IPS-15b (cell line): ENCODE measurements around the gene USP17L25.
"Not testable (repeated sequence)": the region's sequence is repeated elsewhere in the genome, so short reads cannot be mapped to it uniquely, and the experiment has no call there.

ENCODE experiments used
- H3K27me3 ChIP-seq: one replicate; pipeline ENCODE4 v1.6.1; 2013; ENCODE audit warnings: low read length; ENCODE audit not compliant: control insufficient read depth, insufficient read depth
- H3K36me3 ChIP-seq: one replicate; pipeline ENCODE4 v1.6.1; 2013; ENCODE audit warnings: low read length; ENCODE audit not compliant: control insufficient read depth, insufficient read depth
- H3K4me1 ChIP-seq: one replicate; pipeline ENCODE4 v1.6.1; 2013; ENCODE audit warnings: mild to moderate bottlenecking, low read length; ENCODE audit not compliant: control insufficient read depth, insufficient read depth
- H3K4me3 ChIP-seq: one replicate; pipeline ENCODE4 v1.5.1; 2013; ENCODE audit warnings: low read depth, low read length
- H3K9ac ChIP-seq: one replicate; pipeline ENCODE4 v1.6.1; 2013; ENCODE audit warnings: low read depth, mild to moderate bottlenecking, low read length
- H3K9me3 ChIP-seq: one replicate; pipeline ENCODE4 v1.6.1; 2013; ENCODE audit warnings: mild to moderate bottlenecking, low read length; ENCODE audit not compliant: control insufficient read depth, insufficient read depth

Gene USP17L25, protein sequence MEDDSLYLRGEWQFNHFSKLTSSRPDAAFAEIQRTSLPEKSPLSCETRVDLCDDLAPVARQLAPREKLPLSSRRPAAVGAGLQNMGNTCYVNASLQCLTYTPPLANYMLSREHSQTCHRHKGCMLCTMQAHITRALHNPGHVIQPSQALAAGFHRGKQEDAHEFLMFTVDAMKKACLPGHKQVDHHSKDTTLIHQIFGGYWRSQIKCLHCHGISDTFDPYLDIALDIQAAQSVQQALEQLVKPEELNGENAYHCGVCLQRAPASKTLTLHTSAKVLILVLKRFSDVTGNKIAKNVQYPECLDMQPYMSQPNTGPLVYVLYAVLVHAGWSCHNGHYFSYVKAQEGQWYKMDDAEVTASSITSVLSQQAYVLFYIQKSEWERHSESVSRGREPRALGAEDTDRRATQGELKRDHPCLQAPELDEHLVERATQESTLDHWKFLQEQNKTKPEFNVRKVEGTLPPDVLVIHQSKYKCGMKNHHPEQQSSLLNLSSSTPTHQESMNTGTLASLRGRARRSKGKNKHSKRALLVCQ

DNA sequence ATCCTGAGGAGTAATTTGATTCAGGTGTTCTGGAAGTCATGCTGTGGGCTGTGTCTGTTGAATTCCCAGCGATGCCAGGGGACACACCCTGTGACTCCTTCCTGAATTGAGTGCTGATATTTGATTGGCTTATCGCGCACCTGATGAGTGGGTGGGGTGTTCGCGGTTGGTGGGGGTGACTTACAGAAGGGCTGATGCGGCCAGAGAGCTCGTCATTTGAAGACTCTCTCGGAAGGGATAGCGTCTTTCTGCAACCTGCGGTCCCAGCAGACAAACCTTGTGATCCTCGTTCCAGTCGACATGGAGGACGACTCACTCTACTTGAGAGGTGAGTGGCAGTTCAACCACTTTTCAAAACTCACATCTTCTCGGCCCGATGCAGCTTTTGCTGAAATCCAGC, at the start of gene USP17L25:
Gene USP17L25, plus strand, starts transcription at position 301 of the 400 bp plus-strand sequence. Its CDS starts 0 bp downstream, at position 301.
- not testable (repeated sequence) for H3K4me1 ChIP-seq, H3K4me3 ChIP-seq, H3K27me3 ChIP-seq, H3K9me3 ChIP-seq, H3K9ac ChIP-seq, H3K36me3 ChIP-seq

DNA sequence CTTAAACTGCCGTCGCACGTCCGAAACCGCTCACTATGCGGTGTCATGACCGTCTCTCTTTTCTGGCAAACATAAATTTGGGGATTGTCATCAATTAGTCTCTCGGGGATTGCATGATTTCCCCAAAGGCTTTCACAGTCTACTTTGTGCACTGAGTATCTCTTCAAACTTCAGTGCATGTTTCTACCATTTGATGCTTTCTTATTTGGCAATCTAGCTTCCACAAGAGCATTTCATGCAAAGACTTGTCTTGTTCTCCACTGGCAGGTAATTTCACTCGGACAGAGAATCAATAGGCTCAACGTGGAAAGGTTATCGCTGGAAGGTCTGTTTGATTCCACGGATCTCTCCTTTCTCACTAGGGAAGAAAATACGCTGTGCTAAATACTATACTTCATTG, 5.5 kb upstream of the USP17L25 start:
- not testable (repeated sequence) for H3K9ac ChIP-seq, H3K36me3 ChIP-seq, H3K27me3 ChIP-seq, H3K4me3 ChIP-seq, H3K9me3 ChIP-seq, H3K4me1 ChIP-seq

DNA sequence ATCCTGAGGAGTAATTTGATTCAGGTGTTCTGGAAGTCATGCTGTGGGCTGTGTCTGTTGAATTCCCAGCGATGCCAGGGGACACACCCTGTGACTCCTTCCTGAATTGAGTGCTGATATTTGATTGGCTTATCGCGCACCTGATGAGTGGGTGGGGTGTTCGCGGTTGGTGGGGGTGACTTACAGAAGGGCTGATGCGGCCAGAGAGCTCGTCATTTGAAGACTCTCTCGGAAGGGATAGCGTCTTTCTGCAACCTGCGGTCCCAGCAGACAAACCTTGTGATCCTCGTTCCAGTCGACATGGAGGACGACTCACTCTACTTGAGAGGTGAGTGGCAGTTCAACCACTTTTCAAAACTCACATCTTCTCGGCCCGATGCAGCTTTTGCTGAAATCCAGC, 4.8 kb upstream of the USP17L25 start, which contains the start of gene USP17L24:
Gene USP17L24, plus strand, starts transcription at position 301 of the 400 bp plus-strand sequence. Its CDS starts 0 bp downstream, at position 301.
- not testable (repeated sequence) for H3K27me3 ChIP-seq, H3K36me3 ChIP-seq, H3K4me1 ChIP-seq, H3K9ac ChIP-seq, H3K9me3 ChIP-seq, H3K4me3 ChIP-seq

DNA sequence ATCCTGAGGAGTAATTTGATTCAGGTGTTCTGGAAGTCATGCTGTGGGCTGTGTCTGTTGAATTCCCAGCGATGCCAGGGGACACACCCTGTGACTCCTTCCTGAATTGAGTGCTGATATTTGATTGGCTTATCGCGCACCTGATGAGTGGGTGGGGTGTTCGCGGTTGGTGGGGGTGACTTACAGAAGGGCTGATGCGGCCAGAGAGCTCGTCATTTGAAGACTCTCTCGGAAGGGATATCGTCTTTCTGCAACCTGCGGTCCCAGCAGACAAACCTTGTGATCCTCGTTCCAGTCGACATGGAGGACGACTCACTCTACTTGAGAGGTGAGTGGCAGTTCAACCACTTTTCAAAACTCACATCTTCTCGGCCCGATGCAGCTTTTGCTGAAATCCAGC, 4.6 kb downstream of the USP17L25 start, which contains the start of gene USP17L26:
Gene USP17L26, plus strand, starts transcription at position 301 of the 400 bp plus-strand sequence. Its CDS starts 0 bp downstream, at position 301.
- not testable (repeated sequence) for H3K4me3 ChIP-seq, H3K9me3 ChIP-seq, H3K36me3 ChIP-seq, H3K27me3 ChIP-seq, H3K9ac ChIP-seq, H3K4me1 ChIP-seq

- H3K9me3 ChIP-seq, H3K27me3 ChIP-seq, H3K4me1 ChIP-seq, H3K36me3 ChIP-seq, H3K4me3 ChIP-seq, H3K9ac ChIP-seq: not testable (repeated sequence)
Observed at GRCh38 chr4:9339103-9339502, 9.4 kb downstream of the USP17L25 start, which contains the start of gene USP17L5. USP17L5 (plus strand) TSS chr4:9339403; CDS start chr4:9339403, 0 bp downstream.

DNA sequence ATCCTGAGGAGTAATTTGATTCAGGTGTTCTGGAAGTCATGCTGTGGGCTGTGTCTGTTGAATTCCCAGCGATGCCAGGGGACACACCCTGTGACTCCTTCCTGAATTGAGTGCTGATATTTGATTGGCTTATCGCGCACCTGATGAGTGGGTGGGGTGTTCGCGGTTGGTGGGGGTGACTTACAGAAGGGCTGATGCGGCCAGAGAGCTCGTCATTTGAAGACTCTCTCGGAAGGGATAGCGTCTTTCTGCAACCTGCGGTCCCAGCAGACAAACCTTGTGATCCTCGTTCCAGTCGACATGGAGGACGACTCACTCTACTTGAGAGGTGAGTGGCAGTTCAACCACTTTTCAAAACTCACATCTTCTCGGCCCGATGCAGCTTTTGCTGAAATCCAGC, 14.1 kb downstream of the USP17L25 start, which contains the start of gene USP17L27:
Gene USP17L27, plus strand, starts transcription at position 301 of the 400 bp plus-strand sequence. Its CDS starts 0 bp downstream, at position 301.
- not testable (repeated sequence) for H3K4me3 ChIP-seq, H3K9me3 ChIP-seq, H3K9ac ChIP-seq, H3K27me3 ChIP-seq, H3K36me3 ChIP-seq, H3K4me1 ChIP-seq

DNA sequence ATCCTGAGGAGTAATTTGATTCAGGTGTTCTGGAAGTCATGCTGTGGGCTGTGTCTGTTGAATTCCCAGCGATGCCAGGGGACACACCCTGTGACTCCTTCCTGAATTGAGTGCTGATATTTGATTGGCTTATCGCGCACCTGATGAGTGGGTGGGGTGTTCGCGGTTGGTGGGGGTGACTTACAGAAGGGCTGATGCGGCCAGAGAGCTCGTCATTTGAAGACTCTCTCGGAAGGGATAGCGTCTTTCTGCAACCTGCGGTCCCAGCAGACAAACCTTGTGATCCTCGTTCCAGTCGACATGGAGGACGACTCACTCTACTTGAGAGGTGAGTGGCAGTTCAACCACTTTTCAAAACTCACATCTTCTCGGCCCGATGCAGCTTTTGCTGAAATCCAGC, 18.9 kb downstream of the USP17L25 start, which contains the start of gene USP17L28:
Gene USP17L28, plus strand, starts transcription at position 301 of the 400 bp plus-strand sequence. Its CDS starts 0 bp downstream, at position 301.
- H3K36me3 ChIP-seq, H3K4me1 ChIP-seq, H3K9me3 ChIP-seq, H3K27me3 ChIP-seq, H3K4me3 ChIP-seq, H3K9ac ChIP-seq: not testable (repeated sequence)

- not testable (repeated sequence) for H3K36me3 ChIP-seq, H3K4me3 ChIP-seq, H3K9me3 ChIP-seq, H3K9ac ChIP-seq, H3K27me3 ChIP-seq, H3K4me1 ChIP-seq
Observed at GRCh38 chr4:9350866-9351265, 21.2 kb downstream of the USP17L25 start.

GRCh38 chr4:9353338-9353737, 23.6 kb downstream of the USP17L25 start, which contains the start of gene USP17L29:
USP17L29 (plus strand) TSS chr4:9353638; CDS start chr4:9353638, 0 bp downstream.
- H3K27me3 ChIP-seq, H3K9ac ChIP-seq, H3K36me3 ChIP-seq, H3K4me1 ChIP-seq, H3K9me3 ChIP-seq, H3K4me3 ChIP-seq: not testable (repeated sequence)

DNA sequence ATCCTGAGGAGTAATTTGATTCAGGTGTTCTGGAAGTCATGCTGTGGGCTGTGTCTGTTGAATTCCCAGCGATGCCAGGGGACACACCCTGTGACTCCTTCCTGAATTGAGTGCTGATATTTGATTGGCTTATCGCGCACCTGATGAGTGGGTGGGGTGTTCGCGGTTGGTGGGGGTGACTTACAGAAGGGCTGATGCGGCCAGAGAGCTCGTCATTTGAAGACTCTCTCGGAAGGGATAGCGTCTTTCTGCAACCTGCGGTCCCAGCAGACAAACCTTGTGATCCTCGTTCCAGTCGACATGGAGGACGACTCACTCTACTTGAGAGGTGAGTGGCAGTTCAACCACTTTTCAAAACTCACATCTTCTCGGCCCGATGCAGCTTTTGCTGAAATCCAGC, 33.1 kb downstream of the USP17L25 start, which contains the start of gene USP17L30:
Gene USP17L30, plus strand, starts transcription at position 301 of the 400 bp plus-strand sequence. Its CDS starts 0 bp downstream, at position 301.
- not testable (repeated sequence) for H3K9me3 ChIP-seq, H3K27me3 ChIP-seq, H3K4me3 ChIP-seq, H3K9ac ChIP-seq, H3K4me1 ChIP-seq, H3K36me3 ChIP-seq

DNA sequence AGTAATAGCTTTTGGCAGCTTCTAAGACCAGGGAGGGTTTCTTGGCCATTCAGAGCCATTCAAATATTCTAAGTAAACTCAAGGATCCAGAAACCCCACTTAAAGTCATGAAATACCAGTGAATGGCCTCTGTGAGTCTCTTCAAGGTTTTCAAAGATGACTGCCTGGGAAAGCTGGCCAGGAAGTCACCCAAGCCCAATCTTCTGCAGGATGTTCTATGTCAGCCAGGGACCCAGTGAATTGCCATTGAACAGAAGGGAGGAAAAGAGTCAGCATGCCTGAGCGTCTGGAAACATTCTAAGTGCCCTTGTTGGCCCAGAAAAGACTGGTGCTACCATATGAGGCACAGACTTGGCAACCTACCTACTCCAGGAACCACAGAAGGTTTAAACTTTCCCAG, 50.2 kb downstream of the USP17L25 start:
- not testable (repeated sequence) for H3K4me1 ChIP-seq, H3K36me3 ChIP-seq, H3K9ac ChIP-seq, H3K27me3 ChIP-seq, H3K9me3 ChIP-seq, H3K4me3 ChIP-seq
